ENCODE results near the gene TEX35. TPM values are rescaled to one million over a fixed set of nuclear protein-coding genes. Genes with fewer than 3 reads are reported as not detected.
A peak's percentile ranks its signal among the peaks of the same experiment; 100 is the strongest.

The TEX35 gene
- total RNA-seq, 4 donors from 2014 or later: not detected

GRCh38 chr1:178487070-178487615, 25.8 kb upstream of the TEX35 start:
- Histone ChIP-seq H3K27ac (no peak overlapping the region), H3K4me1 (peaks cover 0 to 7% (median 2%) of the 10 kb centered on the region in 4 donors), H3K9me3 (no peaks in the 10 kb centered on the region), H3K4me3 (peak overlapping the region in 3 of 4 donors; percentile 18 to 29 (median 28)), H3K36me3 (no peaks in the 10 kb centered on the region), H3K27me3 (peaks cover 11% of the 10 kb centered on the region)
- TF ChIP-seq EP300 (IDR thresholded peaks at IDR 0.05; ENCODE audit: low read depth) (no peak), POLR2A (IDR thresholded peaks at IDR 0.05) (no peak)
- in situ Hi-C loops (cut with MboI; ENCODE audit: low pct_ligation_motif_present in 1 of 4, low pct_unique_long_range_greater_than_20kb in 1 of 4, low sequenced_read_pairs in 3 of 4) (no loop called here), intact Hi-C loops (cut with DNase I; ENCODE audit: low total_unique reads) (no loop called here)
- DNase-seq: no peak
- 62% methylated on average over 17 of the region's 20 CpGs; no CpG with 5 or more reads in 1 of the 2 donors for WGBS, 2 donors (ENCODE audit: low coverage in 1 of 2)

GRCh38 chr1:178488393-178488792, 24.5 kb upstream of the TEX35 start:
- TF ChIP-seq POLR2AphosphoS5 (IDR thresholded peaks at IDR 0.05) (no peak), CTCF (IDR thresholded peaks at IDR 0.05) (no peak), EP300 (IDR thresholded peaks at IDR 0.05; ENCODE audit: low read depth) (no peak), POLR2A (IDR thresholded peaks at IDR 0.05) (no peak)
- H3K27me3 ChIP-seq: peaks cover 11% of the 10 kb centered on the region
- peaks cover 0 to 7% (median 2%) of the 10 kb centered on the region in 4 donors for H3K4me1 ChIP-seq
- intact Hi-C loops (cut with DNase I; ENCODE audit: low total_unique reads) (no loop called here), in situ Hi-C loops (cut with MboI; ENCODE audit: low pct_ligation_motif_present in 1 of 4, low pct_unique_long_range_greater_than_20kb in 1 of 4, low sequenced_read_pairs in 3 of 4) (no loop called here)
- no peak overlapping the region for H3K4me3 ChIP-seq
- no peaks in the 10 kb centered on the region for H3K9me3 ChIP-seq
- 93 to 96% methylated on average over 3 to 4 of the region's 4 CpGs for WGBS, 2 donors (ENCODE audit: low coverage in 1 of 2)
- DNase-seq: no peak
- no peak overlapping the region for H3K27ac ChIP-seq
- H3K36me3 ChIP-seq: no peaks in the 10 kb centered on the region

GRCh38 chr1:178489399-178489798, 23.5 kb upstream of the TEX35 start:
- Histone ChIP-seq H3K36me3 (no peaks in the 10 kb centered on the region), H3K4me1 (peaks cover 0 to 7% (median 2%) of the 10 kb centered on the region in 4 donors), H3K27ac (no peak overlapping the region), H3K9me3 (no peaks in the 10 kb centered on the region), H3K27me3 (peaks cover 11% of the 10 kb centered on the region), H3K4me3 (no peak overlapping the region)
- in situ Hi-C loops (cut with MboI; ENCODE audit: low pct_ligation_motif_present in 1 of 4, low pct_unique_long_range_greater_than_20kb in 1 of 4, low sequenced_read_pairs in 3 of 4) (no loop called here), intact Hi-C loops (cut with DNase I; ENCODE audit: low total_unique reads) (no loop called here)
- TF ChIP-seq POLR2AphosphoS5 (IDR thresholded peaks at IDR 0.05) (no peak), EP300 (IDR thresholded peaks at IDR 0.05; ENCODE audit: low read depth) (no peak), POLR2A (IDR thresholded peaks at IDR 0.05) (no peak), CTCF (IDR thresholded peaks at IDR 0.05) (no peak)
- no peak for DNase-seq
- WGBS, 2 donors (ENCODE audit: low coverage in 1 of 2): 88 to 100% methylated on average over 2 to 4 of the region's 4 CpGs

- H3K36me3 ChIP-seq: no peaks in the 10 kb centered on the region
- peaks cover 11% of the 10 kb centered on the region for H3K27me3 ChIP-seq
- no peaks in the 10 kb centered on the region for H3K9me3 ChIP-seq
- in situ Hi-C loops (cut with MboI; ENCODE audit: low pct_ligation_motif_present in 1 of 4, low pct_unique_long_range_greater_than_20kb in 1 of 4, low sequenced_read_pairs in 3 of 4) (no loop called here), intact Hi-C loops (cut with DNase I; ENCODE audit: low total_unique reads) (no loop called here)
- no peak for TF ChIP-seq CTCF (IDR thresholded peaks at IDR 0.05)
- TF ChIP-seq POLR2A (IDR thresholded peaks at IDR 0.05): no peak
- no peak for TF ChIP-seq POLR2AphosphoS5 (IDR thresholded peaks at IDR 0.05)
- no peak for TF ChIP-seq EP300 (IDR thresholded peaks at IDR 0.05; ENCODE audit: low read depth)
- WGBS, 2 donors (ENCODE audit: low coverage in 1 of 2): 96 to 100% methylated on average over 1 to 8 of the region's 8 CpGs
- no peak overlapping the region for H3K4me3 ChIP-seq
- no peak for DNase-seq
- peaks cover 0 to 7% (median 2%) of the 10 kb centered on the region in 4 donors for H3K4me1 ChIP-seq
- H3K27ac ChIP-seq: no peak overlapping the region
Observed at GRCh38 chr1:178490136-178490535, 22.8 kb upstream of the TEX35 start.

- Histone ChIP-seq H3K4me1 (peaks cover 0 to 7% (median 2%) of the 10 kb centered on the region in 4 donors), H3K27me3 (peaks cover 11% of the 10 kb centered on the region), H3K27ac (no peak overlapping the region), H3K36me3 (no peaks in the 10 kb centered on the region), H3K4me3 (no peak overlapping the region), H3K9me3 (no peaks in the 10 kb centered on the region)
- in situ Hi-C loops (cut with MboI; ENCODE audit: low pct_ligation_motif_present in 1 of 4, low pct_unique_long_range_greater_than_20kb in 1 of 4, low sequenced_read_pairs in 3 of 4): no loop called here
- intact Hi-C loops (cut with DNase I; ENCODE audit: low total_unique reads): no loop called here
- WGBS, 2 donors (ENCODE audit: low coverage in 1 of 2): 95% methylated on average over 9 of the region's 9 CpGs; no CpG with 5 or more reads in 1 of the 2 donors
- TF ChIP-seq POLR2AphosphoS5 (IDR thresholded peaks at IDR 0.05): no peak
- TF ChIP-seq CTCF (IDR thresholded peaks at IDR 0.05): no peak
- TF ChIP-seq EP300 (IDR thresholded peaks at IDR 0.05; ENCODE audit: low read depth): no peak
- TF ChIP-seq POLR2A (IDR thresholded peaks at IDR 0.05): no peak
- DNase-seq: no peak
Observed at GRCh38 chr1:178490967-178491366, 21.9 kb upstream of the TEX35 start.

Data from transverse colon (tissue), 4 donors.